Lung (tissue), 12 donors: ENCODE measurements around the gene WDR90. TPM values are rescaled to one million over a fixed set of nuclear protein-coding genes. Genes with fewer than 3 reads are reported as not detected.

ENCODE experiments used
- ATAC-seq: fragments of 200-7000 bp; cut with Tn5 transposase; one replicate; pipeline ENCODE4 v1.9.1; 2020; ENCODE audit warnings: moderate number of reproducible peaks; ENCODE audit not compliant: insufficient read depth, low FRiP score
- DNase-seq, 3 donors: peaks; one replicate each; pipeline ENCODE4 v3.0.0-alpha.2; 2013 to 2017
- H3K27ac ChIP-seq, 2 donors: one replicate each; pipeline ENCODE4 v1.5.1; 2013; ENCODE audit warnings: mild to moderate bottlenecking in 2 of 2, moderate library complexity in 2 of 2, control low read depth in 1 of 2, inconsistent platforms in 1 of 2, low read depth in 1 of 2, low read length in 1 of 2
- H3K27me3 ChIP-seq, 3 donors: one replicate each; pipeline ENCODE4 v1.5.1; 2013; ENCODE audit warnings: low read length in 2 of 3; ENCODE audit not compliant: control insufficient read depth in 3 of 3, insufficient read depth in 3 of 3
- H3K36me3 ChIP-seq, 4 donors: one replicate each; pipeline ENCODE4 v1.5.1; 2013; ENCODE audit warnings: low read length in 4 of 4, mild to moderate bottlenecking in 1 of 4, moderate library complexity in 1 of 4; ENCODE audit not compliant: control insufficient read depth in 4 of 4, insufficient read depth in 4 of 4
- H3K4me1 ChIP-seq, 5 donors: one replicate each; pipeline ENCODE4 v1.5.1; 2013; ENCODE audit warnings: low read length in 5 of 5, mild to moderate bottlenecking in 2 of 5, moderate library complexity in 1 of 5; ENCODE audit not compliant: control insufficient read depth in 5 of 5, insufficient read depth in 5 of 5
- H3K4me3 ChIP-seq: one replicate; pipeline ENCODE4 v1.5.1; 2013; ENCODE audit warnings: mild to moderate bottlenecking, control low read depth, moderate library complexity
- H3K9ac ChIP-seq, 2 donors: one replicate each; pipeline ENCODE4 v1.5.1; 2013; ENCODE audit warnings: low read length in 2 of 2, control low read depth in 1 of 2; ENCODE audit not compliant: insufficient read depth in 1 of 2
- H3K9me3 ChIP-seq, 4 donors: one replicate each; pipeline ENCODE4 v1.5.1; 2013; ENCODE audit warnings: low read length in 3 of 4, mild to moderate bottlenecking in 1 of 4, moderate library complexity in 1 of 4; ENCODE audit not compliant: control insufficient read depth in 4 of 4, insufficient read depth in 3 of 4
- CTCF ChIP-seq: IDR thresholded peaks from 2 replicates; pipeline ENCODE4 v1.5.1; 2012; ENCODE audit warnings: mild to moderate bottlenecking; ENCODE audit errors: control extremely low read depth, extremely low read depth
- WGBS, 2 donors: extraction: QIAGEN DNeasy Blood & Tissue Kit; methylation state at CpG; one replicate each; pipeline ENCODE4 v1.1.7; 2013; 5-methylcytosine and 5-hydroxymethylcytosine counted together
- polyA plus RNA-seq, 2 donors: library from polyadenylated mRNA; stranded (reverse); fragments of 200-250 nt; gene quantifications; one replicate each; pipeline ENCODE4 v1.2.1, GENCODE V29; 2013
- total RNA-seq, 2 donors: library from RNA; depleted of rRNA in 1 of 2; stranded (reverse); fragments of >200 nt in 1 of 2; gene quantifications; one replicate each; pipeline ENCODE4 v1.2.1, GENCODE V29; 2014 to 2021
- donor health status: control.
- donor health status: control.
- donor health status: Bipolar disorder and iron deficiency.
- donor health status: healthy.
- donor health status: DM: yes; HTN: yes; CAD: no.

Gene WDR90
- total and polyA plus RNA-seq, 4 donors: 18.6 to 74.2 (median 27.9) TPM

- peaks cover 0 to 36% (median 7%) of the 10 kb centered on the region in 5 donors for H3K4me1 ChIP-seq
These were observed 11.1 kb upstream of the WDR90 start for GRCh38 chr16:638034-638543.

GRCh38 chr16:638836-639235 is 10.3 kb upstream of the WDR90 start:
- Histone ChIP-seq H3K4me1 (peaks cover 0 to 36% (median 7%) of the 10 kb centered on the region in 5 donors), H3K36me3 (peaks cover 0 to 3% (median 0%) of the 10 kb centered on the region in 4 donors), H3K4me3 (no peak overlapping the region), H3K27ac (no peak overlapping the region), H3K9ac (no peak overlapping the region), H3K9me3 (no peaks in the 10 kb centered on the region), H3K27me3 (peaks cover 0 to 3% (median 0%) of the 10 kb centered on the region in 3 donors)
- no peak for ATAC-seq
- TF ChIP-seq CTCF: no peak
- 83 to 88% methylated on average over 9 of the region's 9 CpGs for WGBS, 2 donors
- DNase-seq: no peak

More at GRCh38 chr16:638034-638543, 11.1 kb upstream of the WDR90 start:
- 88 to 95% methylated on average over 15 of the region's 15 CpGs for WGBS, 2 donors
- H3K27ac ChIP-seq: peak overlapping the region in 1 of 2 donors; percentile 90
- DNase-seq: no peak
- no peaks in the 10 kb centered on the region for H3K9me3 ChIP-seq
- no peak overlapping the region for H3K4me3 ChIP-seq
- peaks cover 0 to under 1% (median 0%) of the 10 kb centered on the region in 3 donors for H3K27me3 ChIP-seq
- no peak for ATAC-seq
- no peak overlapping the region for H3K9ac ChIP-seq
- TF ChIP-seq CTCF: no peak
- H3K36me3 ChIP-seq: peaks cover 0 to 10% (median 0%) of the 10 kb centered on the region in 4 donors

- Histone ChIP-seq H3K27me3 (peaks cover 0 to 3% (median 0%) of the 10 kb centered on the region in 3 donors), H3K4me3 (no peak overlapping the region), H3K4me1 (peaks cover 0 to 27% (median 7%) of the 10 kb centered on the region in 5 donors), H3K36me3 (no peaks in the 10 kb centered on the region), H3K27ac (peak overlapping the region; percentile 54 to 96), H3K9ac (no peak overlapping the region), H3K9me3 (no peaks in the 10 kb centered on the region)
- no peak for ATAC-seq
- TF ChIP-seq CTCF: no peak
- WGBS, 2 donors: 90 to 93% methylated on average over 5 of the region's 5 CpGs
- no peak for DNase-seq
These were observed 8.6 kb upstream of the WDR90 start for GRCh38 chr16:640614-641013.
